ENCODE results near the gene TECR.
"Not testable (repeated sequence)": the region's sequence is repeated elsewhere in the genome, so short reads cannot be mapped to it uniquely, and the experiment has no call there.

GRCh38 chr19:14612242-14612641, 82.8 kb downstream of the TECR start:
- TF ChIP-seq CTCF, POLR2A (IDR thresholded peaks at IDR 0.05): not testable (repeated sequence)

All from lower leg skin (tissue), 3 donors.